ENCODE results near the gene DCST2. TPM values are rescaled to one million over a fixed set of nuclear protein-coding genes. Genes with fewer than 3 reads are reported as not detected.

DCST2 gene
- total RNA-seq, 3 donors from 2014 or later (not counting 1 experiment from before 2014, with no cell fraction given) = 0.30 to 0.92 (median 0.32) TPM

GRCh38 chr1:155050560-155051341, 17.2 kb upstream of the DCST2 start, which contains the start of gene ADAM15:
ADAM15 (plus strand) TSS chr1:155051316; CDS start chr1:155051387, 71 bp downstream.
- ATAC-seq = peak; percentile 76 to 91 (median 84)
- peaks cover 13 to 34% of the 10 kb centered on the region in 2 donors for H3K4me1 Mint-ChIP-seq
- H3K36me3 Mint-ChIP-seq = no peaks in the 10 kb centered on the region

GRCh38 chr1:155049651-155050559, 16.3 kb upstream of the DCST2 start:
- H3K27me3 ChIP-seq (ENCODE audit: control insufficient read depth, insufficient read depth, low read length) = no peaks in the 10 kb centered on the region
- Mint-ChIP-seq H3K36me3 (no peaks in the 10 kb centered on the region), H3K4me1 (peaks cover 13 to 38% of the 10 kb centered on the region in 2 donors), H3K27me3 (ENCODE audit: low read depth in 2 of 2) (no peaks in the 10 kb centered on the region), H3K27ac (peak overlapping the region in 1 of 2 donors; percentile 75), H3K4me3 (peak overlapping the region; percentile 85), H3K9me3 (no peaks in the 10 kb centered on the region)
- H3K27ac ChIP-seq (ENCODE audit: low read length) = no peak overlapping the region
- ATAC-seq (no peak), DNase-seq (no peak)
- TF ChIP-seq CTCF (IDR thresholded peaks at IDR 0.05) = no peak
- no peaks in the 10 kb centered on the region for H3K9me3 ChIP-seq (ENCODE audit: control insufficient read depth, insufficient read depth, low read length)
- H3K4me3 ChIP-seq (ENCODE audit: low read length) = no peak overlapping the region
- 31% methylated on average over 10 of the region's 10 CpGs for WGBS (ENCODE audit: insufficient coverage)
- intact Hi-C loops (cut with micrococcal nuclease) = loop anchor here (1.0 to 5.0 kb wide), 2 partner anchors 14 to 93 kb away; partner anchors contain the start of gene PBXIP1
- no peaks in the 10 kb centered on the region for H3K36me3 ChIP-seq (ENCODE audit: control insufficient read depth, insufficient read depth, low read length)
- H3K4me1 ChIP-seq (ENCODE audit: control insufficient read depth, insufficient read depth, low read length) = peaks cover 31% of the 10 kb centered on the region

More at GRCh38 chr1:155050560-155051341, 17.2 kb upstream of the DCST2 start, which contains the start of gene ADAM15:
- Mint-ChIP-seq H3K27me3 (ENCODE audit: low read depth in 2 of 2) (no peaks in the 10 kb centered on the region), H3K27ac (peak within 1 kb of the TSS; percentile 23 to 77), H3K9me3 (no peaks in the 10 kb centered on the region), H3K4me3 (peak within 1 kb of the TSS; percentile 88)
- no peaks in the 10 kb centered on the region for H3K36me3 ChIP-seq (ENCODE audit: control insufficient read depth, insufficient read depth, low read length)
- H3K4me1 ChIP-seq (ENCODE audit: control insufficient read depth, insufficient read depth, low read length) = peaks cover 31% of the 10 kb centered on the region
- intact Hi-C loops (cut with micrococcal nuclease) = loop anchor here (1.0 to 5.0 kb wide), 2 partner anchors 14 to 93 kb away; partner anchors contain the start of gene PBXIP1
- peak within 1 kb of the TSS; percentile 23 for H3K27ac ChIP-seq (ENCODE audit: low read length)
- peak; percentile 80 to 90 for DNase-seq
- TF ChIP-seq CTCF (IDR thresholded peaks at IDR 0.05) = peak; percentile 96
- no peaks in the 10 kb centered on the region for H3K9me3 ChIP-seq (ENCODE audit: control insufficient read depth, insufficient read depth, low read length)
- no peaks in the 10 kb centered on the region for H3K27me3 ChIP-seq (ENCODE audit: control insufficient read depth, insufficient read depth, low read length)
- WGBS (ENCODE audit: insufficient coverage) = under 1% methylated on average over 99 of the region's 99 CpGs
- H3K4me3 ChIP-seq (ENCODE audit: low read length) = peak within 1 kb of the TSS; percentile 61

- Mint-ChIP-seq H3K4me3 (no peak overlapping the region), H3K9me3 (no peaks in the 10 kb centered on the region), H3K27me3 (ENCODE audit: low read depth in 2 of 2) (peaks cover 0 to 2% of the 10 kb centered on the region in 2 donors), H3K4me1 (peaks cover 13 to 42% of the 10 kb centered on the region in 2 donors), H3K36me3 (no peaks in the 10 kb centered on the region), H3K27ac (no peak overlapping the region)
- Histone ChIP-seq H3K9me3 (ENCODE audit: control insufficient read depth, insufficient read depth, low read length) (no peaks in the 10 kb centered on the region), H3K4me1 (ENCODE audit: control insufficient read depth, insufficient read depth, low read length) (peaks cover 31% of the 10 kb centered on the region), H3K4me3 (ENCODE audit: low read length) (no peak overlapping the region), H3K36me3 (ENCODE audit: control insufficient read depth, insufficient read depth, low read length) (no peaks in the 10 kb centered on the region), H3K27ac (ENCODE audit: low read length) (no peak overlapping the region), H3K27me3 (ENCODE audit: control insufficient read depth, insufficient read depth, low read length) (no peaks in the 10 kb centered on the region)
- TF ChIP-seq CTCF (IDR thresholded peaks at IDR 0.05) = no peak
- intact Hi-C loops (cut with micrococcal nuclease) = no loop called here
- 93% methylated on average over 8 of the region's 8 CpGs for WGBS (ENCODE audit: insufficient coverage)
- DNase-seq (no peak), ATAC-seq (no peak)
These were observed 15.1 kb upstream of the DCST2 start for GRCh38 chr1:155048449-155049334.

All from natural killer cell (primary cell).